Heart left ventricle (tissue), 13 donors: ENCODE data around the gene ZNF766.

Experiments used
- CTCF ChIP-seq, 12 donors: fragments of 200-600 bp; sonication (generic) in 4 of 12; IDR thresholded peaks; one replicate each; pipeline versions ENCODE4 v1.5.0 to v1.8.0; 2018 to 2022; ENCODE audit warnings: antibody characterized with exemption in 12 of 12, mild to moderate bottlenecking in 5 of 12
- POLR2A ChIP-seq, 2 donors: fragments of 450-650 bp; IDR thresholded peaks; one replicate each; pipeline ENCODE4 v1.6.1; 2017; ENCODE audit warnings: antibody characterized with exemption in 2 of 2, mild to moderate bottlenecking in 2 of 2, moderate library complexity in 2 of 2
- donor health status: ischemic (EF 13 %, LVEDD 7.1; RV severe dilation, severe dysfunction).
- donor health status: DM: no; HTN: yes; CAD: no.
- donor health status: DM: no; HTN: no; CAD: no.
- donor health status: ischemic (EF 25% LVEDD 6.9; RV normal size, moderate dysfunction).
- donor health status: ischemic (EF 25% LVEDD 5.7; RV mildly dilated, moderate dysfunction).
- donor health status: ischemic (EF 35%, LVEDD 5.7; RV mildly dilated, moderate dysfunction).
- donor health status: nonischemic (EF 11% LVEDD 7.7; RV severe dilation, severe dysfunction).
- donor health status: DM: yes; HTN: yes; CAD: no.
- donor health status: PGD.
- donor health status: ischemic (EF 29% LVEDD 5.4; RV normal size, mild dysfunction).
- donor health status: nonischemic (EF 23%, LVEDD 6.1; RV moderate dilation, normal function).

- no peak for TF ChIP-seq POLR2A (IDR thresholded peaks at IDR 0.05)
- TF ChIP-seq CTCF (IDR thresholded peaks at IDR 0.05) = peak; percentile 34 to 62 (median 44)
These were observed 21.1 kb upstream of the ZNF766 start for GRCh38 chr19:52248241-52248640.
